HTERT RPE-1 (cell line): Measurements from ENCODE around the gene SLC5A4.
"Not testable (repeated sequence)": the region's sequence is repeated elsewhere in the genome, so short reads cannot be mapped to it uniquely, and the experiment has no call there.

Source experiments
- in situ Hi-C: fragments of 300-500 bp; cut with MboI; formaldehyde crosslinking; loops from 4 replicates; pipeline ENCODE4 v1.14.3; 2020; ENCODE audit warnings: low sequenced_read_pairs

SLC5A4 gene

GRCh38 chr22:32202161-32202538 is 53.0 kb downstream of the SLC5A4 start:
- in situ Hi-C loops = no loop called here

GRCh38 chr22:32200752-32201151 is 54.4 kb downstream of the SLC5A4 start:
- in situ Hi-C loops = no loop called here

- in situ Hi-C loops = no loop called here
Measured at GRCh38 chr22:32199961-32200360, 55.2 kb downstream of the SLC5A4 start.

- in situ Hi-C loops = no loop called here
Measured at GRCh38 chr22:32199341-32199740, 55.8 kb downstream of the SLC5A4 start.

- in situ Hi-C loops = not testable (repeated sequence)
Measured at GRCh38 chr22:32197553-32198226, 57.5 kb downstream of the SLC5A4 start.

- in situ Hi-C loops = not testable (repeated sequence)
Measured at GRCh38 chr22:32195900-32196299, 59.2 kb downstream of the SLC5A4 start.

- in situ Hi-C loops = not testable (repeated sequence)
Measured at GRCh38 chr22:32193346-32193745, 61.8 kb downstream of the SLC5A4 start.

- in situ Hi-C loops = not testable (repeated sequence)
Measured at GRCh38 chr22:32191021-32191420, 64.1 kb downstream of the SLC5A4 start.

- in situ Hi-C loops = no loop called here
Measured at GRCh38 chr22:32185821-32186220, 69.3 kb downstream of the SLC5A4 start.

GRCh38 chr22:32183625-32184024 is 71.5 kb downstream of the SLC5A4 start:
- in situ Hi-C loops = no loop called here

- in situ Hi-C loops = no loop called here
Measured at GRCh38 chr22:32181043-32181442, 74.1 kb downstream of the SLC5A4 start.

- in situ Hi-C loops = no loop called here
Measured at GRCh38 chr22:32177221-32177765, 77.9 kb downstream of the SLC5A4 start.

- in situ Hi-C loops = no loop called here
Measured at GRCh38 chr22:32175683-32176644, 79.2 kb downstream of the SLC5A4 start.

GRCh38 chr22:32175115-32175514 is 80.0 kb downstream of the SLC5A4 start:
- in situ Hi-C loops = no loop called here
